GM12878 (cell line): ENCODE data around the gene TEX10.

Source experiments
- CTCF ChIP-seq, 3 experiments: IDR thresholded peaks in 2 of 3; conservative IDR thresholded peaks in 1 of 3; 2 replicates each; pipeline ENCODE4 v1.5.1; 2011; ENCODE audit warnings: low read depth in 3 of 3, low read length in 3 of 3, mild to moderate bottlenecking in 3 of 3, control low read depth in 2 of 3, moderate library complexity in 2 of 3, inconsistent platforms in 1 of 3, mixed read lengths in 1 of 3; ENCODE audit not compliant: control insufficient read depth in 2 of 3, insufficient read depth in 1 of 3; ENCODE audit errors: extremely low read depth in 1 of 3
- POLR2AphosphoS5 ChIP-seq: IDR thresholded peaks from 2 replicates; pipeline ENCODE4 v1.6.1; 2011; ENCODE audit warnings: mild to moderate bottlenecking, low read length, inconsistent platforms
- SREBF2 ChIP-seq: IDR thresholded peaks from 2 replicates; pipeline ENCODE4 v1.6.1; 2012; ENCODE audit warnings: mild to moderate bottlenecking, low read length
- ZNF217 ChIP-seq: fragments of 450-650 bp; IDR thresholded peaks from 2 replicates; pipeline ENCODE4 v1.6.1; 2017; ENCODE audit warnings: antibody characterized with exemption, mild to moderate bottlenecking
- ZNF274 ChIP-seq: IDR thresholded peaks from one replicate; pipeline ENCODE4 v1.8.0; 2011; ENCODE audit not compliant: insufficient read length, insufficient read depth
- TF ChIP-seq, protein P1 (sequence below): IDR thresholded peaks from 2 replicates; pipeline ENCODE4 v1.6.1; 2012; ENCODE audit warnings: low read depth, low read length, improper control_type of control experiment

GRCh38 chr9:100285080-100285479 is 67.7 kb downstream of the TEX10 start:
- TF ChIP-seq, protein P1, sequence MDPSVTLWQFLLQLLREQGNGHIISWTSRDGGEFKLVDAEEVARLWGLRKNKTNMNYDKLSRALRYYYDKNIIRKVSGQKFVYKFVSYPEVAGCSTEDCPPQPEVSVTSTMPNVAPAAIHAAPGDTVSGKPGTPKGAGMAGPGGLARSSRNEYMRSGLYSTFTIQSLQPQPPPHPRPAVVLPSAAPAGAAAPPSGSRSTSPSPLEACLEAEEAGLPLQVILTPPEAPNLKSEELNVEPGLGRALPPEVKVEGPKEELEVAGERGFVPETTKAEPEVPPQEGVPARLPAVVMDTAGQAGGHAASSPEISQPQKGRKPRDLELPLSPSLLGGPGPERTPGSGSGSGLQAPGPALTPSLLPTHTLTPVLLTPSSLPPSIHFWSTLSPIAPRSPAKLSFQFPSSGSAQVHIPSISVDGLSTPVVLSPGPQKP = no peak
- no peak for TF ChIP-seq CTCF (IDR thresholded peaks at IDR 0.05 in 2 of 3, conservative IDR thresholded peaks at IDR 0.05 in 1 of 3; ENCODE audit: control insufficient read depth in 2 of 3, extremely low read depth in 1 of 3, insufficient read depth in 1 of 3, low read depth in 3 of 3, low read length in 3 of 3)
- no peak for TF ChIP-seq SREBF2
- TF ChIP-seq POLR2AphosphoS5 = no peak
- TF ChIP-seq ZNF274 = no peak
- TF ChIP-seq ZNF217 = no peak
